ENCODE measurements around the gene GRB7.

GRB7 gene

DNA sequence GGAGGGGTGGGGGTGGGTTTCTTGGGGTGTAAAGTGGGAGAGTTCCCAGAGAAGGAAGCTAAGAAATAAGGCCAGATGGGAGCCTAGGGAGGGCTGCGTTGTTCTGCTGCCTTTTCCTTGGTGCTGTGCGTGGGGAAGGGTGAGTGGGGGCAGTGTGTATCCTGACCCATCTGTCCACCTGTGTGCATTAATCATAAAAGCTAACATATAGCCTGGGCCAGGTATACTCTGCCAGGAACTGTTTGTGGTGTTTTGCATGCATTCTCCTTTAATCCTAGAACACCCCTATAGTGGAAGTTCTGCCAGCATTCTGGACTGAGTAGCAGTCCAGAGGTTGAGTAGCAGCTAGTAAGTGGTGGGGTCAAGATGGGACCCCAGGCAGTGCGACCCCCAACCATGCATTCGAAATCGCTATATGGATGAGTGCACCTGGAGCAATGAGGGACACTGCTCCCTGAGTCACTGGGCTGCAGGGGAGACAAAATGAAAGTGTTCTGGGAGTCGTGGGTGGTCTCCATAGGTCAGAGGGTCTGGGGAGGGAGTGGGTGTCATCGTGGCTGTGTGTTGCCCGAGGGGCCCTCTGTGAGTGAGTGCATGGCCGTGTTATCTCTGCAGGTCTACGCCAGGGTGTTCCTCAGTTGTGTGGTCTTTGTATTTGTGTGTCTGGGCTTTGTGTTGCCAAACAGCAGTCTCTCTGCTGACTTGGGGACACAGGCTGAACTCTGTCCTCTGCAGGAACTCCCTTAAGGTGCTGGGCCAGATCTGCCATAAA lies 36.5 kb upstream of the GRB7 start:
- H3K9me3 ChIP-seq (ENCODE audit: control insufficient read depth, insufficient read depth, low read length), result no peaks in the 10 kb centered on the region
- H3K36me3 ChIP-seq (ENCODE audit: control insufficient read depth, insufficient read depth, low read length), result peaks cover 17% of the 10 kb centered on the region; the same call in 1 of the 2 replicates
- H3K9ac ChIP-seq (ENCODE audit: low read depth, low read length), result peak overlapping the region; percentile 78
- H3K4me3 ChIP-seq (ENCODE audit: low read depth, low read length), result peak overlapping the region; percentile 80
- H3K27ac ChIP-seq (ENCODE audit: low read depth, low read length), result peak overlapping the region; percentile 13
- peaks cover 72% of the 10 kb centered on the region for H3K4me1 ChIP-seq (ENCODE audit: control insufficient read depth, insufficient read depth, low read length)
- no peaks in the 10 kb centered on the region for H3K27me3 ChIP-seq (ENCODE audit: control insufficient read depth, insufficient read depth, low read length)

- Histone ChIP-seq H3K27me3 (ENCODE audit: control insufficient read depth, insufficient read depth, low read length) (no peaks in the 10 kb centered on the region), H3K9ac (ENCODE audit: low read depth, low read length) (no peak overlapping the region), H3K4me1 (ENCODE audit: control insufficient read depth, insufficient read depth, low read length) (peaks cover 66% of the 10 kb centered on the region), H3K9me3 (ENCODE audit: control insufficient read depth, insufficient read depth, low read length) (no peaks in the 10 kb centered on the region), H3K36me3 (ENCODE audit: control insufficient read depth, insufficient read depth, low read length) (peaks cover 23% of the 10 kb centered on the region), H3K4me3 (ENCODE audit: low read depth, low read length) (peak overlapping the region; percentile 80), H3K27ac (ENCODE audit: low read depth, low read length) (peak overlapping the region; percentile 13)
Measured at GRCh38 chr17:39701784-39702422, 35.8 kb upstream of the GRB7 start.

GRCh38 chr17:39702901-39703893 lies 34.5 kb upstream of the GRB7 start:
- peak overlapping the region; percentile 68 for H3K27ac ChIP-seq (ENCODE audit: low read depth, low read length)
- peak overlapping the region; percentile 80 for H3K4me3 ChIP-seq (ENCODE audit: low read depth, low read length)
- H3K27me3 ChIP-seq (ENCODE audit: control insufficient read depth, insufficient read depth, low read length), result no peaks in the 10 kb centered on the region
- H3K4me1 ChIP-seq (ENCODE audit: control insufficient read depth, insufficient read depth, low read length), result peaks cover 63% of the 10 kb centered on the region
- H3K9ac ChIP-seq (ENCODE audit: low read depth, low read length), result no peak overlapping the region
- H3K36me3 ChIP-seq (ENCODE audit: control insufficient read depth, insufficient read depth, low read length), result peaks cover 36% of the 10 kb centered on the region
- H3K9me3 ChIP-seq (ENCODE audit: control insufficient read depth, insufficient read depth, low read length), result no peaks in the 10 kb centered on the region

DNA sequence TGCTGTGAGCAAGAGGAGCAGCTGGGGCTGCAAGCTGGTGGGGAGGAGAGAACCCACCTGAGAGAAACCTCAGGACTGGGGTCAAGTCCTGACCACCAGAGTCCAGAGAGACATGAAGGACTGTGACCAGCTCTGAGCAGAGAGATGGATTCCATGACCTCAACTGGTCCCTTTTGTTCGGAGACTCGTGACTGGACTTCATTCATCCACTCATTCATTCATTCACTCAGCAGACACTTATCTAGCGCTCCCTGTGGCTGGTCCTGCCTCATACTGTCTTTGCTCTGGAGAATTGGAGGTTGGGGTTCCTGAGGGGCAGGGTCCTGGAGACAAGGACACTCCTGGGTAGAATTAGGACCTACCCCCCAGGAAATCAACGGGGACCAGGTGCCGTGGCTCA lies 33.8 kb upstream of the GRB7 start:
- H3K4me3 ChIP-seq (ENCODE audit: low read depth, low read length), result no peak overlapping the region; the same call in 1 of the 2 replicates
- H3K36me3 ChIP-seq (ENCODE audit: control insufficient read depth, insufficient read depth, low read length), result peaks cover 44% of the 10 kb centered on the region
- H3K27me3 ChIP-seq (ENCODE audit: control insufficient read depth, insufficient read depth, low read length), result no peaks in the 10 kb centered on the region
- peaks cover 58% of the 10 kb centered on the region for H3K4me1 ChIP-seq (ENCODE audit: control insufficient read depth, insufficient read depth, low read length)
- peak overlapping the region; percentile 68 for H3K27ac ChIP-seq (ENCODE audit: low read depth, low read length)
- H3K9me3 ChIP-seq (ENCODE audit: control insufficient read depth, insufficient read depth, low read length), result no peaks in the 10 kb centered on the region
- no peak overlapping the region for H3K9ac ChIP-seq (ENCODE audit: low read depth, low read length)

DNA sequence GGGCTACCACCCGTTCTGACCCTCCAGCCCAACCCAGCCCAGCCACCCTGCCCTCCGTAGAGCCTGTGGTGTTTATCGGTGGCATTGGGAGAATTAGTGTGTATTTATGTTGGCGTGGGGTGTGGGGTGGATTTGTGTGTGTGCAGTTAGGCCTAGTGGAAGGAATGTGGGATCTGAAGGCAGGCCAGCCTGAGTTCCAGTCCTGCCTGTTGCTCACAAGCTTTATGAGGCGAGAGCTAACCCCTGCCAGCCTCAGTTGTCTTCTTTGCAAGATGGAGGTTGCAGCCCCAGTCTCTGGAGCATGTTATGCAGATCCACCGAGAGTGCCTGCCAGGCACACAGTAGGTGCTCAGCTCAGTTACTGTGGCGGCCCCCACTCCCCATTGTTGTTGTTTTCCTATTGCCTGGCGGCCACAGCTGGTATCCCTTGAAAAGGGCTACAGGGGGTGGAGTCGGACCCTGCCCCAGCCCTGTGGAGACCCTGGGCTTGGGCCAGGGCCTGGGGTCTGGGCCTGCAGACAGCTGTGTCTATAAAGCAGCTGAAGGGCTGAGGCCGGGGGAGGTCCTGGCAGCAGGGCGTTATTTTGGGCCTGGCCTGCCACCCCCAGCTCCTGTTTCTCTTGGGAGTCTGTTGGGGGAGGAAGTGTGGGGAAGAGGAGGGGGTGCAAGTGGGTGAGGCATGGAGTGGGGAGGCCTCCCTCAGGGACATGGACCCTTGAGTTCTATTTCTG lies 32.8 kb upstream of the GRB7 start:
- peaks cover 51% of the 10 kb centered on the region for H3K4me1 ChIP-seq (ENCODE audit: control insufficient read depth, insufficient read depth, low read length)
- H3K9ac ChIP-seq (ENCODE audit: low read depth, low read length), result no peak overlapping the region
- H3K27ac ChIP-seq (ENCODE audit: low read depth, low read length), result peak overlapping the region; percentile 76
- no peaks in the 10 kb centered on the region for H3K27me3 ChIP-seq (ENCODE audit: control insufficient read depth, insufficient read depth, low read length)
- H3K9me3 ChIP-seq (ENCODE audit: control insufficient read depth, insufficient read depth, low read length), result no peaks in the 10 kb centered on the region
- peaks cover 54% of the 10 kb centered on the region for H3K36me3 ChIP-seq (ENCODE audit: control insufficient read depth, insufficient read depth, low read length)
- peak overlapping the region; percentile 17; the same call in 1 of the 2 replicates for H3K4me3 ChIP-seq (ENCODE audit: low read depth, low read length)

GRCh38 chr17:39705786-39706348 lies 31.9 kb upstream of the GRB7 start:
- H3K27me3 ChIP-seq (ENCODE audit: control insufficient read depth, insufficient read depth, low read length), result no peaks in the 10 kb centered on the region
- peak overlapping the region; percentile 76 for H3K27ac ChIP-seq (ENCODE audit: low read depth, low read length)
- no peak overlapping the region; the same call in 1 of the 2 replicates for H3K9ac ChIP-seq (ENCODE audit: low read depth, low read length)
- peaks cover 51% of the 10 kb centered on the region for H3K4me1 ChIP-seq (ENCODE audit: control insufficient read depth, insufficient read depth, low read length)
- H3K36me3 ChIP-seq (ENCODE audit: control insufficient read depth, insufficient read depth, low read length), result peaks cover 63% of the 10 kb centered on the region
- H3K9me3 ChIP-seq (ENCODE audit: control insufficient read depth, insufficient read depth, low read length), result no peaks in the 10 kb centered on the region
- no peak overlapping the region for H3K4me3 ChIP-seq (ENCODE audit: low read depth, low read length)

GRCh38 chr17:39706383-39706782 lies 31.4 kb upstream of the GRB7 start:
- H3K4me3 ChIP-seq (ENCODE audit: low read depth, low read length), result no peak overlapping the region
- H3K4me1 ChIP-seq (ENCODE audit: control insufficient read depth, insufficient read depth, low read length), result peaks cover 49% of the 10 kb centered on the region
- H3K27ac ChIP-seq (ENCODE audit: low read depth, low read length), result no peak overlapping the region
- H3K9ac ChIP-seq (ENCODE audit: low read depth, low read length), result no peak overlapping the region; the same call in 1 of the 2 replicates
- H3K27me3 ChIP-seq (ENCODE audit: control insufficient read depth, insufficient read depth, low read length), result no peaks in the 10 kb centered on the region
- H3K9me3 ChIP-seq (ENCODE audit: control insufficient read depth, insufficient read depth, low read length), result no peaks in the 10 kb centered on the region
- H3K36me3 ChIP-seq (ENCODE audit: control insufficient read depth, insufficient read depth, low read length), result peaks cover 68% of the 10 kb centered on the region

GRCh38 chr17:39706921-39707337 lies 30.8 kb upstream of the GRB7 start:
- no peaks in the 10 kb centered on the region for H3K27me3 ChIP-seq (ENCODE audit: control insufficient read depth, insufficient read depth, low read length)
- H3K9me3 ChIP-seq (ENCODE audit: control insufficient read depth, insufficient read depth, low read length), result no peaks in the 10 kb centered on the region
- H3K36me3 ChIP-seq (ENCODE audit: control insufficient read depth, insufficient read depth, low read length), result peaks cover 73% of the 10 kb centered on the region
- no peak overlapping the region for H3K27ac ChIP-seq (ENCODE audit: low read depth, low read length)
- H3K4me3 ChIP-seq (ENCODE audit: low read depth, low read length), result no peak overlapping the region
- H3K9ac ChIP-seq (ENCODE audit: low read depth, low read length), result no peak overlapping the region
- H3K4me1 ChIP-seq (ENCODE audit: control insufficient read depth, insufficient read depth, low read length), result peaks cover 43% of the 10 kb centered on the region

- H3K4me1 ChIP-seq (ENCODE audit: control insufficient read depth, insufficient read depth, low read length), result peaks cover 18% of the 10 kb centered on the region
- no peaks in the 10 kb centered on the region for H3K9me3 ChIP-seq (ENCODE audit: control insufficient read depth, insufficient read depth, low read length)
- H3K9ac ChIP-seq (ENCODE audit: low read depth, low read length), result no peak overlapping the region
- no peak overlapping the region for H3K4me3 ChIP-seq (ENCODE audit: low read depth, low read length)
- no peak overlapping the region for H3K27ac ChIP-seq (ENCODE audit: low read depth, low read length)
- peaks cover 79% of the 10 kb centered on the region for H3K36me3 ChIP-seq (ENCODE audit: control insufficient read depth, insufficient read depth, low read length)
- no peaks in the 10 kb centered on the region for H3K27me3 ChIP-seq (ENCODE audit: control insufficient read depth, insufficient read depth, low read length)
Measured at GRCh38 chr17:39709319-39709997, 28.3 kb upstream of the GRB7 start.

Measured in HUES48 (cell line).